Kasumi-1 (cell line): Measurements from ENCODE around the gene NFATC2IP.
"Not testable (repeated sequence)": the region's sequence is repeated elsewhere in the genome, so short reads cannot be mapped to it uniquely, and the experiment has no call there.

Experiments used
- DNase-seq, 2 experiments: peaks; one replicate each; lab custom pipeline; 2025; lab: John Stamatoyannopoulos, UW

NFATC2IP gene

GRCh38 chr16:28926284-28926683 lies 24.5 kb upstream of the NFATC2IP start:
- not testable (repeated sequence) for DNase-seq

- no peak for DNase-seq
Measured at GRCh38 chr16:28927815-28928214, 22.9 kb upstream of the NFATC2IP start.

DNA sequence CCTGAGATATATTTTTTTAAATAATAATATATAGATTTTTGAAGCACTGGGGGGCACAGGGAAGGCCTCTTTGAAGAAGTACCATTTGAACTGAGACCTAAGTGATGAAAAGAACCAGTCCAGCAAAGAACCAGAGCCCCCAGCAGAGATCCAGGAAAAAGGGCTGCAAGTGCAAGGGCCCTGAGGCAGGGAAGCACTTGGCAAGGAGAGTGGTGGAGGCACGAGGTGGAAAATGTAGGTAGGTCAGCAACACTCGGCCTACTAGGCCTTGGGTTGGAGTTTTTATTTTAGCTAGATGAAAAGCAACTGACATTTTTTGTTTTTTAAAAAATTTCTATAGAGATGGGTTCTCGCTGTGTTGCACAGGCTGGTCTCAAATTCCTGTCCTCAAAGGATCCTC lies 20.5 kb upstream of the NFATC2IP start:
- DNase-seq: no peak

- DNase-seq: no peak
Measured at GRCh38 chr16:28930652-28931051, 20.1 kb upstream of the NFATC2IP start.

GRCh38 chr16:28931801-28932225 lies 18.9 kb upstream of the NFATC2IP start, which contains the start of gene CD19:
Gene CD19 (plus strand): TSS chr16:28931971. CDS start chr16:28932001, 30 bp downstream.
- DNase-seq: no peak

- DNase-seq: no peak
Measured at GRCh38 chr16:28932339-28933141, 18.2 kb upstream of the NFATC2IP start.

- DNase-seq: no peak
Measured at GRCh38 chr16:28933171-28933570, 17.6 kb upstream of the NFATC2IP start.

DNA sequence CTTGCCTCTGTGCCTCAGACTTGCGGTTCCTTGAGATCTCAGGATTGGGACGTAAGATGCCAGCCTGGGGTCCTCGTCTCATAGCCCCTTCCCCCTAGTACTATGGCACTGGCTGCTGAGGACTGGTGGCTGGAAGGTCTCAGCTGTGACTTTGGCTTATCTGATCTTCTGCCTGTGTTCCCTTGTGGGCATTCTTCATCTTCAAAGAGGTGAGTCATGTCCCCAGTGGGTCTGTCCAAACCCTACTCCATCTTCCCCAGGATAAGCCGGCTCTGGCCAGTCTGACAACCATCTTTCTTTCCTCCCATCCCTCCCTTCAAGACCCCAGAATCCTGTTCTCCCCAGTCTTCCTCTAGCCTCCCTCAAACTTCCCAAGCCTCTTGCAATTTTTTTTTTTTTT lies 15.4 kb upstream of the NFATC2IP start:
- no peak for DNase-seq

- DNase-seq: peak; percentile 60 to 85
Measured at GRCh38 chr16:28935924-28936783, 14.6 kb upstream of the NFATC2IP start.

DNA sequence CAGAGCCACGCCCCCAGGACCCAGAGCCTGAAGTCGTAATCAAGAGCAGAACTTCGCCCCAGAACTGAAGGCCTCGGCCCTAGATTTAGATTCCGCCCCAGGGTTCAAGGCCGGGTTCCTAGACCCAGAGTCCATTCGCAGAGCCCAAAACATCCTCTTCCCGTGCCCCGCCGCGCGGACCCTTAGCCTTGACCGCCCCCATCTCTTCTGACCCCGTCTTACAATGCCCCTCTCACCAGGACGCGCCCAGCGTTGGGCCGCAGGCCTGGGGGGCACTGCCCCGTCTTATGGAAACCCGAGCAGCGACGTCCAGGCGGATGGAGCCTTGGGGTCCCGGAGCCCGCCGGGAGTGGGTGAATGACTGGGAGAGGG lies 14.0 kb upstream of the NFATC2IP start:
- no peak for DNase-seq

- no peak for DNase-seq
Measured at GRCh38 chr16:28937222-28937876, 13.4 kb upstream of the NFATC2IP start.

GRCh38 chr16:28938721-28939120 lies 12.0 kb upstream of the NFATC2IP start:
- no peak for DNase-seq

GRCh38 chr16:28939825-28940224 lies 10.9 kb upstream of the NFATC2IP start:
- not testable (repeated sequence) for DNase-seq

GRCh38 chr16:28943281-28943680 lies 7.5 kb upstream of the NFATC2IP start:
- DNase-seq: no peak

DNA sequence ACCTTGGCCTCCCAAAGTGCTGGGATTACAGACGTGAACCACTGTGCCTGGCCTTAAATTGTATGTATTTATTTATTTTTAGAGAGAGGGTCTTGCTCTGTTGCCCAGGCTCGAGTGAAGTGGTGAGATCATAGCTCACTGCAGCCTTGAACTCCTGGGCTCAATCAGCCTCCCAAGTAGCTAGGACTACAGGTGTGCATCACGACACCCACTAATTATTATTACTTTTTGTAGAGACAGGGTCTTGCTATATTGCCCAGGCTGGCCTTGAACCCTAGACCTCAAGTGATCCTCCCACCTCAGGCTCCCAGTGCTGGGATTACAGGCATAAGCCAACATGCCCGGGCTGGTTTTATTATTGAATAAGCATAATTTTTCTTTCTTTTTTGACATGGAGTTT lies 4.1 kb upstream of the NFATC2IP start:
- no peak for DNase-seq

DNA sequence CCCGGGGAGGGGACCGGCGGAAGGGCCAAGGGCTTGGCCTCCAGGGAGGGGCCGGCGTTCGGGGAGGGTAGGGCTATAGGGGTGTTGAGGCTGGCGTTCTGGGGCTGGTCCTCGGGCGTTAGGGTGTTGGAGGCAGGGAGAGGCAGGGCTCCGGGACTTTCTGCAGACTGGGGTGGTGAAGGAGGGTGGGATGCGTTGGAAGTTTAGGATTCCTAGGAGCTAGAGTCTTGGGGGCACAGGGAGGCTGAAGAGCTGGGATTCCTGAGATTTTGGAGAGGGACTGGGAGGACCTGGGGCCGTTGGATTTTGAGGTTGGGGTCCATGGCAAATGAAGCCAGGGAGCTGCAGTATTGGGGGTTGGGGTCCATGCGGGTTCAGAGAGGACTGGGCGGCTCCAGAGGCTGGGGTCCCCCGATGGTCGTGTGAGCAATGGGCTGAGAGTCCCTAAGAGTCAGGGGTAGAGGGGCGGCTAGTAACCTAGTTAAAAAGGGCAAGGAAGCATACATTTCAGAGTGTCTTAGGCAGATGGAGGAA lies 740 bp downstream of the NFATC2IP start:
- DNase-seq: peak in 1 of 2 experiments; percentile 4

- DNase-seq: no peak
Measured at GRCh38 chr16:28958216-28958615, 7.5 kb downstream of the NFATC2IP start.

GRCh38 chr16:28958836-28959235 lies 8.1 kb downstream of the NFATC2IP start:
- no peak for DNase-seq

GRCh38 chr16:28964072-28964471 lies 13.3 kb downstream of the NFATC2IP start:
- no peak for DNase-seq

DNA sequence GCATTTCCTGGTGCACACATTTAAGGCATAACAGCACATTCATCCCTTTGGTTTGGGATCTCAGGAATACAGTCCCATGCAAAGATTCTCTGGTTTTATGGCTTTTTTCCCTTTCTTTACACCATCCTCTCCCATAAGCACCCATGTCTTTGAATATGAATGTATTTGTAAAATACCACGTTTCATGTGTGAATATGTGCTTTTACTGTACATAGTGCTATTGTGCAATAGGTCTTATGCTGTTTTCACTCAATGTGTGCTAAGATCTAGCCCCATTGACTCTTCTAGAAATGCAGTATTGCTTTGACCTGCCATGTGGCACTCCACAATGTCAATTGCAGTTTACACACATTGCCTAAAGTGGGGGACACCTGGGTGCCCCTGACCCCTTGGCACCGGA lies 13.8 kb downstream of the NFATC2IP start:
- no peak for DNase-seq

DNA sequence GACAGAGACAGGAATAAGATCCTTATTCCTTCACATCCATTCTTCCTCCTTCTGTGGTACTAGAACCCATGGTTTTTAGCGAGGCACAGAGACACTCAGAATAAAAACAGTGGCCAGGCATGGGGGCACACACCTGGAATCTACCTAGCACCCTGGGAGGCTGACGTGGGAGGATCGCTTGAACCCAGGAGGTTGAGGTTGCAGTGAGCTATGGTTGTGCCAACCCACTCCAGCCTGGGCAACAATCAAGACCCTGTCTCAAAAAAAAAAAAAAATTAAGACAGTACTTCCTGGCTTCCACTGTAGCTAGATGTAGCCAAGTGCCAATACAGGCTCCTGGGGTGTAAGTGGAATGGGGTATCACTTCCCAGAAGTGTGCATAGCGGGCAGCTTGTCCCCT lies 16.4 kb downstream of the NFATC2IP start:
- no peak for DNase-seq

- DNase-seq: not testable (repeated sequence)
Measured at GRCh38 chr16:28969696-28970095, 19.0 kb downstream of the NFATC2IP start.
